OCI-LY7 (cell line): ENCODE measurements around the gene CD93.

Source experiments
- CTCF ChIP-seq: fragments of 200-600 bp; sonication (generic); conservative IDR thresholded peaks from 2 replicates; pipeline ENCODE4 v1.5.1; 2014; ENCODE audit warnings: mild to moderate bottlenecking, antibody characterized with exemption, low read length, moderate library complexity, mixed read lengths
- EZH2phosphoT487 ChIP-seq: fragments of 200-600 bp; sonication (generic); IDR thresholded peaks from 2 replicates; pipeline ENCODE4 v1.6.1; 2018; ENCODE audit warnings: low read depth, borderline replicate concordance, mild to moderate bottlenecking, mixed run types, antibody characterized with exemption, low read length, moderate library complexity, mixed read lengths

GRCh38 chr20:23123886-23124285, 37.8 kb upstream of the CD93 start:
- TF ChIP-seq EZH2phosphoT487, result no peak
- TF ChIP-seq CTCF, result no peak
